H1 (cell line): ENCODE results near the gene TBC1D12. TPM values are rescaled to one million over a fixed set of nuclear protein-coding genes. Genes with fewer than 3 reads are reported as not detected.

Source experiments
- CTCF ChIA-PET: fragments of 300-600 bp; sonication (Branson Sonifier 250); formaldehyde crosslinking; loops from one replicate; lab custom pipeline; 2021; ENCODE audit not compliant: partially characterized antibody; lab: Charles Lee
- POLR2A ChIA-PET: fragments of 300-600 bp; sonication (Branson Sonifier 250); formaldehyde crosslinking; loops from one replicate; lab custom pipeline; 2021; ENCODE audit warnings: inconsistent platforms; ENCODE audit not compliant: partially characterized antibody; lab: Charles Lee
- DNase-seq, 2 experiments: peaks; one replicate each; pipeline versions ENCODE4 v3.0.0 to v3.0.0-alpha.2; 2010 to 2022; ENCODE audit warnings: low spot score in 2 of 2, low read depth in 1 of 2, mixed read lengths in 1 of 2
- FAIRE-seq: peaks from 2 replicates; lab custom pipeline; 2011; peaks lifted over from hg19 to GRCh38; lab: Jason Lieb, UNC
- H2AFZ ChIP-seq: 2 replicates; pipeline ENCODE4 v1.8.1; 2012; ENCODE audit warnings: low read length, inconsistent platforms
- H2AK5ac ChIP-seq: 2 replicates; pipeline ENCODE4 v1.6.1; 2013; ENCODE audit warnings: low read depth, low read length
- H2BK120ac ChIP-seq: replicated peaks from 2 replicates; pipeline ENCODE3; 2013; ENCODE audit warnings: low read depth, low read length, inconsistent platforms
- H2BK12ac ChIP-seq: 2 replicates; pipeline ENCODE4 v1.6.1; 2013; ENCODE audit warnings: low read depth, low read length
- H2BK15ac ChIP-seq: 2 replicates; pipeline ENCODE4 v1.6.1; 2013; ENCODE audit warnings: low read length
- H2BK20ac ChIP-seq: 2 replicates; pipeline ENCODE4 v1.6.1; 2013; ENCODE audit warnings: low read length
- H2BK5ac ChIP-seq: 2 replicates; pipeline ENCODE4 v1.6.1; 2013; ENCODE audit warnings: low read depth, low read length
- H3K14ac ChIP-seq: 2 replicates; pipeline ENCODE4 v1.6.1; 2013; ENCODE audit warnings: inconsistent platforms; ENCODE audit not compliant: insufficient read length
- H3K18ac ChIP-seq: 2 replicates; pipeline ENCODE4 v1.6.1; 2013; ENCODE audit warnings: low read length; ENCODE audit errors: extremely low read depth
- H3K23ac ChIP-seq: 2 replicates; pipeline ENCODE4 v1.6.1; 2013; ENCODE audit warnings: inconsistent platforms; ENCODE audit not compliant: insufficient read length
- H3K23me2 ChIP-seq: 2 replicates; pipeline ENCODE4 v1.6.1; 2013; ENCODE audit warnings: low read depth, low read length
- H3K27ac ChIP-seq: 2 replicates; pipeline ENCODE4 v1.6.1; 2011; ENCODE audit warnings: low read depth, low read length, inconsistent platforms
- H3K27me3 ChIP-seq, 4 experiments: replicated peaks in 1 of 4; 1 replicate in 1 of 4; 2 replicates in 3 of 4; pipeline versions ENCODE4 v1.6.1 to v1.8.1; 2011 to 2013; ENCODE audit warnings: low read length in 3 of 4, mild to moderate bottlenecking in 3 of 4, inconsistent platforms in 2 of 4, mixed read lengths in 2 of 4, moderate library complexity in 1 of 4; ENCODE audit not compliant: control insufficient read depth in 3 of 4, insufficient read depth in 3 of 4; ENCODE audit errors: extremely low read depth in 1 of 4
- H3K36me3 ChIP-seq, 4 experiments: 2 replicates each; pipeline versions ENCODE4 v1.6.1 to v1.8.1; 2011 to 2013; ENCODE audit warnings: mild to moderate bottlenecking in 4 of 4, low read length in 3 of 4, moderate library complexity in 2 of 4, control low read depth in 1 of 4, inconsistent platforms in 1 of 4; ENCODE audit not compliant: insufficient read depth in 4 of 4, control insufficient read depth in 2 of 4
- H3K4ac ChIP-seq: replicated peaks from 2 replicates; pipeline ENCODE3; 2013; ENCODE audit warnings: low read length, low read depth, mixed read lengths, inconsistent platforms; ENCODE audit not compliant: insufficient read length
- H3K4me1 ChIP-seq, 4 experiments: replicated peaks in 1 of 4; 1 replicate in 1 of 4; 2 replicates in 3 of 4; pipeline versions ENCODE4 v1.6.1 to v1.8.1; 2011 to 2013; ENCODE audit warnings: low read length in 3 of 4, inconsistent platforms in 2 of 4, mixed read lengths in 1 of 4; ENCODE audit not compliant: insufficient read depth in 4 of 4, control insufficient read depth in 3 of 4
- H3K4me2 ChIP-seq, 2 experiments: 2 replicates each; pipeline versions ENCODE4 v1.6.1 to v1.8.1; 2011 to 2013; ENCODE audit warnings: low read depth in 2 of 2, low read length in 2 of 2, control low read depth in 1 of 2, inconsistent platforms in 1 of 2, mild to moderate bottlenecking in 1 of 2; ENCODE audit not compliant: insufficient read depth in 1 of 2
- H3K4me3 ChIP-seq, 4 experiments: fragments of 200-600, 300-600 bp in 1 of 4; sonication (generic), shearing (Covaris generic), sonication (Bioruptor Twin) in 1 of 4; 2 replicates each; pipeline versions ENCODE4 v1.5.1 to v1.8.1; 2011 to 2016; ENCODE audit warnings: low read length in 4 of 4, low read depth in 3 of 4, control low read depth in 2 of 4, inconsistent platforms in 2 of 4, mild to moderate bottlenecking in 2 of 4, mixed read lengths in 1 of 4, moderate library complexity in 1 of 4; ENCODE audit not compliant: insufficient read depth in 2 of 4; ENCODE audit errors: extremely low read depth in 1 of 4
- H3K56ac ChIP-seq: replicated peaks from 2 replicates; pipeline ENCODE3; 2013; ENCODE audit warnings: low read depth, mild to moderate bottlenecking, mixed read lengths, low read length, inconsistent platforms; ENCODE audit not compliant: insufficient read length
- H3K79me1 ChIP-seq: 2 replicates; pipeline ENCODE4 v1.6.1; 2013; ENCODE audit warnings: low read depth, low read length, control low read depth
- H3K79me2 ChIP-seq, 2 experiments: 2 replicates each; pipeline versions ENCODE4 v1.6.1 to v1.8.1; 2012 to 2013; ENCODE audit warnings: low read length in 2 of 2, mild to moderate bottlenecking in 2 of 2, inconsistent platforms in 1 of 2; ENCODE audit not compliant: insufficient read depth in 2 of 2, control insufficient read depth in 1 of 2
- H3K9ac ChIP-seq, 4 experiments: replicated peaks in 1 of 4; 1 replicate in 1 of 4; 2 replicates in 3 of 4; pipeline versions ENCODE4 v1.6.1 to v1.8.1; 2011 to 2013; ENCODE audit warnings: low read depth in 3 of 4, low read length in 3 of 4, control low read depth in 2 of 4, mild to moderate bottlenecking in 2 of 4, moderate library complexity in 2 of 4, inconsistent platforms in 1 of 4; ENCODE audit errors: extremely low read depth in 1 of 4
- H3K9me3 ChIP-seq, 2 experiments: 2 replicates each; pipeline versions ENCODE4 v1.6.1 to v1.8.1; 2012 to 2013; ENCODE audit warnings: mild to moderate bottlenecking in 2 of 2, moderate library complexity in 2 of 2, control low read depth in 1 of 2, inconsistent platforms in 1 of 2, low read depth in 1 of 2, low read length in 1 of 2, mixed read lengths in 1 of 2; ENCODE audit not compliant: insufficient read depth in 2 of 2
- H4K20me1 ChIP-seq, 2 experiments: replicated peaks in 1 of 2; 2 replicates each; pipeline versions ENCODE3 to v1.8.1; 2011 to 2013; ENCODE audit warnings: inconsistent platforms in 2 of 2, low read length in 2 of 2, mild to moderate bottlenecking in 1 of 2; ENCODE audit not compliant: insufficient read depth in 2 of 2, control insufficient read depth in 1 of 2
- H4K5ac ChIP-seq: 2 replicates; pipeline ENCODE4 v1.6.1; 2013; ENCODE audit warnings: low read length, low read depth, mixed read lengths, inconsistent platforms; ENCODE audit not compliant: insufficient read length
- H4K8ac ChIP-seq: 2 replicates; pipeline ENCODE4 v1.8.0; 2013; ENCODE audit warnings: mild to moderate bottlenecking, moderate library complexity, low read length, inconsistent platforms; ENCODE audit not compliant: insufficient read depth; ENCODE audit errors: extremely low read depth
- H4K91ac ChIP-seq: replicated peaks from 2 replicates; pipeline ENCODE3; 2013; ENCODE audit warnings: low read length, mixed read lengths, inconsistent platforms; ENCODE audit not compliant: insufficient read length
- BRCA1 ChIP-seq: IDR thresholded peaks from 2 replicates; pipeline ENCODE4 v1.6.1; 2012; ENCODE audit warnings: low read depth, low read length, improper control_type of control experiment
- CHD1 ChIP-seq: IDR thresholded peaks from 2 replicates; pipeline ENCODE4 v1.6.1; 2012; ENCODE audit warnings: low read depth, low read length, improper control_type of control experiment
- EP300 ChIP-seq, 2 experiments: IDR thresholded peaks; 1 replicate in 1 of 2; 2 replicates in 1 of 2; pipeline ENCODE4 v1.6.1; 2011 to 2012; ENCODE audit warnings: low read depth in 2 of 2, low read length in 2 of 2, mild to moderate bottlenecking in 2 of 2, borderline replicate concordance in 1 of 2, inconsistent platforms in 1 of 2, moderate library complexity in 1 of 2
- GABPA ChIP-seq: IDR thresholded peaks from 2 replicates; pipeline ENCODE4 v1.6.1; 2011; ENCODE audit warnings: mild to moderate bottlenecking, low read length, moderate library complexity, borderline replicate concordance; ENCODE audit not compliant: insufficient read depth
- KDM4A ChIP-seq: IDR thresholded peaks from one replicate; pipeline ENCODE4 v1.7.1; 2012; ENCODE audit warnings: low read depth, mild to moderate bottlenecking, moderate library complexity, low read length, inconsistent platforms; ENCODE audit not compliant: severe bottlenecking
- NANOG ChIP-seq: IDR thresholded peaks from 2 replicates; pipeline ENCODE4 v1.6.1; 2011; ENCODE audit warnings: low read length, low read depth, mild to moderate bottlenecking, inconsistent platforms; ENCODE audit not compliant: insufficient read depth, poor library complexity, severe bottlenecking
- NRF1 ChIP-seq: IDR thresholded peaks from 2 replicates; pipeline ENCODE4 v1.6.1; 2011; ENCODE audit warnings: mild to moderate bottlenecking, low read depth, low read length, improper control_type of control experiment
- RAD21 ChIP-seq, 2 experiments: IDR thresholded peaks in 1 of 2; conservative IDR thresholded peaks in 1 of 2; 2 replicates each; pipeline ENCODE4 v1.6.1; 2011; ENCODE audit warnings: low read depth in 2 of 2, low read length in 2 of 2, improper control_type of control experiment in 1 of 2, inconsistent platforms in 1 of 2, mild to moderate bottlenecking in 1 of 2, moderate library complexity in 1 of 2
- RFX5 ChIP-seq: IDR thresholded peaks from 2 replicates; pipeline ENCODE4 v1.6.1; 2011; ENCODE audit warnings: low read depth, low read length, improper control_type of control experiment, borderline replicate concordance
- RNF2 ChIP-seq: fragments of 200-900, 300-1000 bp; sonication (generic); IDR thresholded peaks from 2 replicates; pipeline ENCODE4 v1.7.1; 2016; ENCODE audit warnings: borderline replicate concordance, low read depth, mild to moderate bottlenecking, antibody characterized with exemption, low read length; ENCODE audit not compliant: poor library complexity, severe bottlenecking; ENCODE audit errors: missing control alignments
- SIN3A ChIP-seq, 2 experiments: IDR thresholded peaks in 1 of 2; conservative IDR thresholded peaks in 1 of 2; 2 replicates each; pipeline ENCODE4 v1.6.1; 2011 to 2012; ENCODE audit warnings: low read length in 2 of 2, improper control_type of control experiment in 1 of 2, low read depth in 1 of 2, mild to moderate bottlenecking in 1 of 2
- WGBS, 2 experiments: shearing (Covaris generic) in 1 of 2; methylation state at CpG; one replicate each; pipeline versions ENCODE4 v1.1.6 to v1.1.7; 2013 to 2015; ENCODE audit warnings: low lambda C conversion rate in 2 of 2, mixed read lengths in 2 of 2, inconsistent platforms in 1 of 2, low coverage in 1 of 2, missing lambda C conversion rate in 1 of 2; ENCODE audit not compliant: insufficient replicate concordance in 2 of 2, insufficient coverage in 1 of 2, insufficient read length in 1 of 2; ENCODE audit errors: extremely low coverage in 1 of 2, missing lambda C conversion rate in 1 of 2; 5-methylcytosine and 5-hydroxymethylcytosine counted together
- polyA plus RNA-seq, 7 experiments: library from polyadenylated mRNA; depleted of rRNA in 3 of 7; stranded (reverse) in 5 of 7; unstranded in 2 of 7; fragments of >200 nt in 5 of 7; fragments of 200-250 nt in 2 of 7; gene quantifications; 1 replicate in 5 of 7; 2 replicates in 1 of 7; 4 replicates in 1 of 7; pipeline versions ENCODE4 v1.2.1 to v1.2.3, GENCODE V29; 2011 to 2013; ENCODE audit warnings: missing spikeins in 2 of 7, mixed read lengths in 2 of 7
- total RNA-seq: library from RNA; stranded (reverse); fragmentation: NEBNext Ultra II Directional; extraction: Animal tissue kit (Norgen Biotek cat#: 25700); gene quantifications from 2 replicates; pipeline ENCODE4 v1.2.1, GENCODE V29; 2021

TBC1D12 gene
- total and polyA plus RNA-seq, 2 of the 8 experiments (the other 6 are each of a cell fraction or from before 2014, with no cell fraction given) = 1.1 to 3.2 TPM

GRCh38 chr10:94459385-94459784 lies 57.0 kb downstream of the TBC1D12 start:
- H3K27me3 ChIP-seq = no peaks in the 10 kb centered on the region
- no peak overlapping the region for H3K14ac ChIP-seq
- no peak overlapping the region for H3K4me2 ChIP-seq
- H3K27ac ChIP-seq = no peak overlapping the region
- H3K23ac ChIP-seq = no peak overlapping the region
- peaks cover 0 to 9% of the 10 kb centered on the region in 2 experiments; a peak in 2 of 4 replicates for H3K9me3 ChIP-seq
- H2BK120ac ChIP-seq = no peak overlapping the region
- ChIA-PET POLR2A (interaction anchor here (0.6 kb wide), 1 partner anchor 144 kb away, joined by 3 read pairs; no protein-coding TSS in a partner anchor), CTCF (interaction anchor here (0.6 to 1.0 kb wide), 2 partner anchors 15 to 129 kb away, joined by 3 read pairs; no protein-coding TSS in a partner anchor)
- H2BK20ac ChIP-seq = no peak overlapping the region
- H2BK15ac ChIP-seq = no peak overlapping the region
- 96% methylated on average over 16 of the region's 25 CpGs; no CpG with 5 or more reads in 1 of the 2 experiments for WGBS, 2 experiments
- no peak overlapping the region for H4K8ac ChIP-seq
- H4K5ac ChIP-seq = no peak overlapping the region
- no peak overlapping the region for H3K18ac ChIP-seq
- H4K20me1 ChIP-seq = no peaks in the 10 kb centered on the region
- H2BK5ac ChIP-seq = no peak overlapping the region
- no peak overlapping the region for H2BK12ac ChIP-seq
- H3K36me3 ChIP-seq = no peaks in the 10 kb centered on the region
- H3K79me1 ChIP-seq = no peaks in the 10 kb centered on the region
- no peak overlapping the region for H3K4ac ChIP-seq
- no peak overlapping the region for H2AK5ac ChIP-seq
- no peak overlapping the region for H2AFZ ChIP-seq
- no peak overlapping the region for H4K91ac ChIP-seq
- no peak overlapping the region for H3K56ac ChIP-seq
- no peaks in the 10 kb centered on the region for H3K79me2 ChIP-seq
- H3K4me1 ChIP-seq = no peaks in the 10 kb centered on the region
- no peak overlapping the region for H3K9ac ChIP-seq
- no peak for DNase-seq
- H3K23me2 ChIP-seq = no peaks in the 10 kb centered on the region
- H3K4me3 ChIP-seq = no peak overlapping the region
- FAIRE-seq = no peak
- no peak for TF ChIP-seq SIN3A (conservative IDR thresholded peaks at IDR 0.05 in 1 of 2, IDR thresholded peaks at IDR 0.05 in 1 of 2; ENCODE audit: low read depth in 1 of 2, low read length in 2 of 2)
- TF ChIP-seq NRF1 = no peak
- TF ChIP-seq GABPA = no peak
- no peak for TF ChIP-seq RFX5
- no peak for TF ChIP-seq EP300 (IDR thresholded peaks at IDR 0.05; ENCODE audit: borderline replicate concordance in 1 of 2, low read depth in 2 of 2, low read length in 2 of 2)
- TF ChIP-seq KDM4A = no peak
- TF ChIP-seq BRCA1 = no peak
- no peak for TF ChIP-seq RAD21 (IDR thresholded peaks at IDR 0.05 in 1 of 2, conservative IDR thresholded peaks at IDR 0.05 in 1 of 2; ENCODE audit: low read depth in 2 of 2, low read length in 2 of 2)
- TF ChIP-seq CHD1 = no peak
- TF ChIP-seq RNF2 = no peak
- TF ChIP-seq NANOG = no peak
